Peyer's patch (tissue), 4 donors: ENCODE measurements around the gene CDK19. TPM values are rescaled to one million over a fixed set of nuclear protein-coding genes. Genes with fewer than 3 reads are reported as not detected.
"Not testable (repeated sequence)": the region's sequence is repeated elsewhere in the genome, so short reads cannot be mapped to it uniquely, and the experiment has no call there.

ENCODE experiments used
- DNase-seq, 3 donors: peaks; one replicate each; pipeline ENCODE4 v3.0.0-alpha.2; 2017 to 2019
- H3K27ac ChIP-seq, 4 donors: fragments of 200-600 bp; sonication (generic); one replicate each; pipeline ENCODE4 v1.5.1; 2016 to 2019
- H3K27me3 ChIP-seq, 2 donors: fragments of 200-600 bp; sonication (generic); one replicate each; pipeline ENCODE4 v1.5.1; 2019
- H3K36me3 ChIP-seq, 3 donors: fragments of 200-600 bp; sonication (generic); one replicate each; pipeline ENCODE4 v1.5.1; 2016 to 2019
- H3K4me1 ChIP-seq, 4 donors: fragments of 200-600 bp; sonication (generic); one replicate each; pipeline ENCODE4 v1.5.1; 2016 to 2019
- H3K4me3 ChIP-seq, 4 donors: fragments of 200-600 bp; sonication (generic); 1 replicate in 3 of 4; 2 replicates in 1 of 4; pipeline ENCODE4 v1.5.1; 2016 to 2019; ENCODE audit warnings: mild to moderate bottlenecking in 1 of 4
- H3K9me3 ChIP-seq, 4 donors: fragments of 200-600 bp; sonication (generic); one replicate each; pipeline ENCODE4 v1.5.1; 2016 to 2019; ENCODE audit warnings: mild to moderate bottlenecking in 1 of 4
- POLR2A ChIP-seq, 2 donors: fragments of 450-650 bp; IDR thresholded peaks; one replicate each; pipeline ENCODE4 v1.5.1; 2017; ENCODE audit warnings: antibody characterized with exemption in 2 of 2, mild to moderate bottlenecking in 2 of 2, moderate library complexity in 2 of 2
- total RNA-seq, 4 donors: library from RNA; depleted of rRNA; stranded (reverse); fragments of >200 nt; gene quantifications; one replicate each; pipeline ENCODE4 v1.1.0, GENCODE V29; 2016
- TF ChIP-seq, protein P1 (sequence below), 6 experiments: fragments of 450-650 bp in 4 of 6; fragments of 200-600 bp in 2 of 6; sonication (generic) in 1 of 6; IDR thresholded peaks; one replicate each; pipeline ENCODE4 v1.5.1; 2017 to 2019; ENCODE audit warnings: antibody characterized with exemption in 6 of 6, mild to moderate bottlenecking in 3 of 6, moderate library complexity in 1 of 6

The CDK19 gene
- total RNA-seq, 4 donors from 2014 or later, result 10.5 to 14.6 (median 12.9) TPM

DNA sequence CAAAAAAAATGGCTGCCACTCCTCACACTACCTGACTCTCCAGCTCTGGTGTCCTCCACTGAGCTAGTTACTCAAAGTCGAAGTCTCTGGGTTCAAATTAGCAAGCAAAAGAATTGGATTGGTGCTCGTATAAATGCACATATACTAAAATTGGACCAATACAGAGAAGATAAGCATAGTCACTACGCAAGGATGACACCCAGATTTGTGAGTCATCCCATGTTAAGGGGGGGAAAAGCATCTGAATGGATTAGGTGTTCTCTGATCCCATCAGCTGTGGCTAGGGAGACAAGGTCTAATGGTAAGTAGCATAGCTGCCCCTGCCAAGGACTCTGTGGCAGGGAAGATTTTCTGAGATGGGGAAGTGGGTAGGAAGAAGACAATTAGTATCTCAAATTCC lies 41.0 kb upstream of the CDK19 start:
- no peak for DNase-seq
- no peaks in the 10 kb centered on the region for H3K27me3 ChIP-seq
- no peak overlapping the region for H3K4me3 ChIP-seq
- H3K9me3 ChIP-seq, result no peaks in the 10 kb centered on the region
- TF ChIP-seq, protein P1, sequence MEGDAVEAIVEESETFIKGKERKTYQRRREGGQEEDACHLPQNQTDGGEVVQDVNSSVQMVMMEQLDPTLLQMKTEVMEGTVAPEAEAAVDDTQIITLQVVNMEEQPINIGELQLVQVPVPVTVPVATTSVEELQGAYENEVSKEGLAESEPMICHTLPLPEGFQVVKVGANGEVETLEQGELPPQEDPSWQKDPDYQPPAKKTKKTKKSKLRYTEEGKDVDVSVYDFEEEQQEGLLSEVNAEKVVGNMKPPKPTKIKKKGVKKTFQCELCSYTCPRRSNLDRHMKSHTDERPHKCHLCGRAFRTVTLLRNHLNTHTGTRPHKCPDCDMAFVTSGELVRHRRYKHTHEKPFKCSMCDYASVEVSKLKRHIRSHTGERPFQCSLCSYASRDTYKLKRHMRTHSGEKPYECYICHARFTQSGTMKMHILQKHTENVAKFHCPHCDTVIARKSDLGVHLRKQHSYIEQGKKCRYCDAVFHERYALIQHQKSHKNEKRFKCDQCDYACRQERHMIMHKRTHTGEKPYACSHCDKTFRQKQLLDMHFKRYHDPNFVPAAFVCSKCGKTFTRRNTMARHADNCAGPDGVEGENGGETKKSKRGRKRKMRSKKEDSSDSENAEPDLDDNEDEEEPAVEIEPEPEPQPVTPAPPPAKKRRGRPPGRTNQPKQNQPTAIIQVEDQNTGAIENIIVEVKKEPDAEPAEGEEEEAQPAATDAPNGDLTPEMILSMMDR (IDR thresholded peaks at IDR 0.05), result no peak
- no peak for TF ChIP-seq POLR2A (IDR thresholded peaks at IDR 0.05)
- no peaks in the 10 kb centered on the region for H3K36me3 ChIP-seq
- H3K4me1 ChIP-seq, result no peaks in the 10 kb centered on the region
- no peak overlapping the region for H3K27ac ChIP-seq

DNA sequence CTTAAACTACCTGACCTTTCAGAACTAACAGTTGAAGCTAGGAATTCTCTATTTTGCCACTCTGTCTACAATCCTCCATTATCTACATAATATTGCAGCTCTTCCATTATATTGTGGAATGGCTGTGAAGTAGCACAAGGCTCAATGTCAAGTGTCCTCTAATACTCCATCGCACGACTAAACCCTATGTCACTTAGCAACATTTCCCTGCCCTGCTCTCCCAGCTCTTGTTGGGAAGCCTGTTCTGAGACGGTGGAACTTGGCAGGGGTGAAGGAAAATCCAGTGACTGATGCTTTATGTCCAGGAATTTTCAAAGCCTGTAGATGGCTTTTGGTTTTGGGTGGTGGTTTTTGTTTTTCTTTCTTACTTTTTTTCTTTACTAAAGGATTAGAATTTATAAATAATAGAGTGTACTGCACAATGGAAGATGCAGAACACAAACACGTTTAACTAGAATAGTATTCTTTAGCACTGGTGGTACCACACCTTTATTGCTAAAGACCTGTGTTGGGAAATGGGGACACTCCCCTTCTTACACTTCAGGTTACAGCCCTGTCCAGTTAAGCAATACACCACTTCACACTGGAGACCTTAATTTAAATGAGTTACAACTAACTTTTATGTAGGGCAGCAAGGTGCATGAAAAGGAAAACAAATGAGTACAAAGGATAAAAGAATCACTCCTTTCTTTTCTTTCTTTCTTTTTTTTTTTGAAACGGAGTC lies 38.6 kb upstream of the CDK19 start:
- no peak overlapping the region for H3K4me3 ChIP-seq
- H3K36me3 ChIP-seq, result no peaks in the 10 kb centered on the region
- H3K27me3 ChIP-seq, result no peaks in the 10 kb centered on the region
- DNase-seq, result no peak
- no peak for TF ChIP-seq POLR2A (IDR thresholded peaks at IDR 0.05)
- TF ChIP-seq, protein P1 (IDR thresholded peaks at IDR 0.05), result no peak
- no peaks in the 10 kb centered on the region for H3K4me1 ChIP-seq
- H3K9me3 ChIP-seq, result no peaks in the 10 kb centered on the region
- no peak overlapping the region for H3K27ac ChIP-seq

DNA sequence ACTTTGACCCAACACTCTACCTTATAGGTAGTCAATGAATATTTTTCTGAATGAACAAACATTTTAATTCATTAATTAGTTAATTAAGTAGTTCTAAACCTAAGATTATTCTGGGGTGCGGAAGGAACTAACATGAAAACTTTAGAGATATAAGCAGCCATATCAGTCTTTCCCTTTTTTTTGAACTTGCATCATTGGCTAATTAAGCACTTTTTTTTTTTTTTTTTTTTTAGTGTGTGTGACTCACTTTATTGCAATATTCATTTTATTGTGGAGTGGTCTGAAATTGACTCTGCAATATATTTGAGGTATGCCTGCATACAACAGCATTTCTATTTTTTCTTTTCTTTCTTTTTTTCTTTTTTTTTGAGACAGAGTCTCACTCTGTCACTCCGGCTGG lies 37.5 kb upstream of the CDK19 start:
- no peak for TF ChIP-seq POLR2A (IDR thresholded peaks at IDR 0.05)
- TF ChIP-seq, protein P1 (IDR thresholded peaks at IDR 0.05), result no peak
- no peaks in the 10 kb centered on the region for H3K27me3 ChIP-seq
- no peak overlapping the region for H3K27ac ChIP-seq
- DNase-seq, result no peak
- no peaks in the 10 kb centered on the region for H3K9me3 ChIP-seq
- H3K36me3 ChIP-seq, result no peaks in the 10 kb centered on the region
- H3K4me1 ChIP-seq, result no peaks in the 10 kb centered on the region
- H3K4me3 ChIP-seq, result no peak overlapping the region

GRCh38 chr6:110849781-110850180 lies 34.5 kb upstream of the CDK19 start:
- Histone ChIP-seq H3K4me1 (no peaks in the 10 kb centered on the region), H3K36me3 (no peaks in the 10 kb centered on the region), H3K27ac (no peak overlapping the region), H3K27me3 (no peaks in the 10 kb centered on the region), H3K4me3 (no peak overlapping the region), H3K9me3 (no peaks in the 10 kb centered on the region)
- no peak for TF ChIP-seq POLR2A (IDR thresholded peaks at IDR 0.05)
- TF ChIP-seq, protein P1 (IDR thresholded peaks at IDR 0.05), result no peak
- no peak for DNase-seq

- no peaks in the 10 kb centered on the region for H3K9me3 ChIP-seq
- H3K27me3 ChIP-seq, result no peaks in the 10 kb centered on the region
- no peaks in the 10 kb centered on the region for H3K36me3 ChIP-seq
- H3K4me1 ChIP-seq, result no peaks in the 10 kb centered on the region
- TF ChIP-seq, protein P1 (IDR thresholded peaks at IDR 0.05), result no peak
- TF ChIP-seq POLR2A (IDR thresholded peaks at IDR 0.05), result no peak
- H3K4me3 ChIP-seq, result no peak overlapping the region
- DNase-seq, result no peak
- no peak overlapping the region for H3K27ac ChIP-seq
These were observed 26.0 kb upstream of the CDK19 start for GRCh38 chr6:110841266-110841665.

DNA sequence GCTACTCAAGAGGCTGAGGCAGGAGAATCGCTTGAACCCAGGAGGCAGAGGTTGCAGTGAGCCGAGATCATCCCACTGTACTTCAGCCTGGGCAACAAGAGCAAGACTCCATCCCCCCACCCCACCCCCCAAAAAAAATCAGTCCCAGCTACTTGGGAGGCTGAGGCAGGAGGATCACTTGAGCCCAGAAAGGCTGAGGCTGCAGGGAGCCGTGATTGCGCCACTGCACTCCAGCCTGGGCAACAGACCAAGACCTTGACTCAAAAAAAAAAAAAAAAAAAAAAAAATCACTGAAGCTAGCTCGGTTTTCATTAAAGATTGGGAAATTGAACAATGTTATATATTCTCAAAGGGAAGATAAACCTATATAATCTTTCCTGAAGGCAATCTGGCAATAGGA lies 20.5 kb upstream of the CDK19 start:
- H3K36me3 ChIP-seq, H3K9me3 ChIP-seq, H3K4me3 ChIP-seq, H3K27me3 ChIP-seq, H3K27ac ChIP-seq, DNase-seq, H3K4me1 ChIP-seq: not testable (repeated sequence)
